HG02763 (cell line): Measurements from ENCODE around the gene ACER3.
"Not testable (repeated sequence)": the region's sequence is repeated elsewhere in the genome, so short reads cannot be mapped to it uniquely, and the experiment has no call there.

Source experiments
- ATAC-seq: cut with Tn5 transposase; IDR thresholded peaks from one replicate; pipeline ENCODE4 v1.9.1; 2021; ENCODE audit warnings: mild to moderate bottlenecking, moderate library complexity; ENCODE audit not compliant: unreplicated experiment

Gene ACER3

DNA sequence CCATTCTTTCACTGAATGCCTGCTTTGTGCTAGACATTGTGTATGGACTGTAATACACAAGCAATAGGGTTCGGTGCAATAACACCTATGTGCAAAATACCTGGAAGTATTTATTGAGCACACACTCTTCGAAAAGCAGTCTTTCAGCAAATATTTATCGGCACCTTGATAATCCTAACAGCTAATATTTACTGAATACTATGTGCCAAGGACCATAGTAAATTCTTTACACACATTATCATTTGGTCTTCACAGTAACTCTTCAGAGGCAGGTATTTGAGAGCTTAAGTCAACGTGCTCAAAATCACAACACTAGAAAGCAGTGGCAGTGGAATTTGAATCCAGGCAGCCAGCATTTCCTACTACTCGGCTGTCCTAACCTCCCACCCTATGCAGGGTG is 175.7 kb downstream of the ACER3 start:
- ATAC-seq, result no peak

GRCh38 chr11:77037057-77037456 is 176.3 kb downstream of the ACER3 start:
- no peak for ATAC-seq

DNA sequence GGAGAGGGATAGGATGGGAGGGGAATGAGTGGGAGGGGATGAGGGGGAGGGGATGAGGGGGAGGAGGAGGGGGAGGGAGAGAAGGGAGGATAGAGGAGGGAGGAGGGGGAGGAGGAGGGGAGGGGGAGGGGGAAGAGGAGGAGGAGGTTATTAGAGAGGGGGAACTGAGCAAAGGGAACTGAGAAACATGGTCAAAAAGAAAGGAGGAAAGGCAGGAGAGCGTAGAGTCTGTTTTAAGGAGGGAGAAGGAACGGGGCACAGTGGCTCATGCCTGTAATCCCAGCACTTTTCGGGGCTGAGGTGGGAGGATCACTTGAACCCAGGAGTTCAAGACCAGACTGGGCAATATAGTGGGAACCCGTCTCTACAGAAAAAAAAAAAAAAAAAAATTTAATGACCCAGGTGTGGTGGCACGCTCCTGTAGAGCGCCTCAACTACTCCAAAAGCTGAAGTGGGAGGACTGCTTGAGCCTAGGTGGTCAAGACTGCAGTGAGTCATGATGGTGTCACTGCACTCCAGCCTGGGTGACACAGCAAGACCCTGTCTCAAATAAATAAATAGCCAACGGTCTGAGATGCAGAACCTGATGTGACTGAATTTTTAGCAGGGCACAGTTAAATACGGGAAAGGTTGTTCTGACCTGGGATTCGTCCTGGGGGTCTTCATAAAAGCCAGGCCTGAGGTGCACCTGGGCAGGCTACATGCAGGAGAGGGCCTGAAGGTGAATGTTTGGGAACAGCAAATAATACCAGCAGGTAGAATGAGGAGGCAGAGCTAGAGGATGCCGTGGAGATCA is 177.5 kb downstream of the ACER3 start:
- no peak for ATAC-seq

DNA sequence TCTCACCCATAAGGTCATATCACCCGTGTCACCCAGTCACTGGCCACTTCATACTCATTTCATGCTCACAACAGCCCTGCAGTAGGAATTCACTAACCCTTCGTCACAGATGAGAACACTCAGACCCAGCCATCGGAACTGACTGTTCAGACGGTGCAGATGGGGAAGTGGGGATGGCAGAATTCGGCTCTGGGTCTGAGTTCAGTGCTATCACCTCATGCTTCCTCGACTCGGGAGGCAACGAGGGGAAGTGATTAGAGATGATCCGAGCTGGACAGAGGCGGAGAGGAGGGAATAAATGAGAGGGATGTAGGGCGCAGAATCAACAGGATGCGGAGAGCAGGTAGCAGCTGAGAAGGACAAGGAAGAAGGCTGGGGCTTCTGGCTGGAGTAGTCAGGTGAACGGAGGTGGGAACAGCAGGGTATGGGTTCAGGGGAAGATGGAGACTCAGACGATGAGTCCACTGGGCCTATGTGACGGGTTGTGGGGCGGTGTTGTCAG is 178.2 kb downstream of the ACER3 start:
- ATAC-seq, result no peak

DNA sequence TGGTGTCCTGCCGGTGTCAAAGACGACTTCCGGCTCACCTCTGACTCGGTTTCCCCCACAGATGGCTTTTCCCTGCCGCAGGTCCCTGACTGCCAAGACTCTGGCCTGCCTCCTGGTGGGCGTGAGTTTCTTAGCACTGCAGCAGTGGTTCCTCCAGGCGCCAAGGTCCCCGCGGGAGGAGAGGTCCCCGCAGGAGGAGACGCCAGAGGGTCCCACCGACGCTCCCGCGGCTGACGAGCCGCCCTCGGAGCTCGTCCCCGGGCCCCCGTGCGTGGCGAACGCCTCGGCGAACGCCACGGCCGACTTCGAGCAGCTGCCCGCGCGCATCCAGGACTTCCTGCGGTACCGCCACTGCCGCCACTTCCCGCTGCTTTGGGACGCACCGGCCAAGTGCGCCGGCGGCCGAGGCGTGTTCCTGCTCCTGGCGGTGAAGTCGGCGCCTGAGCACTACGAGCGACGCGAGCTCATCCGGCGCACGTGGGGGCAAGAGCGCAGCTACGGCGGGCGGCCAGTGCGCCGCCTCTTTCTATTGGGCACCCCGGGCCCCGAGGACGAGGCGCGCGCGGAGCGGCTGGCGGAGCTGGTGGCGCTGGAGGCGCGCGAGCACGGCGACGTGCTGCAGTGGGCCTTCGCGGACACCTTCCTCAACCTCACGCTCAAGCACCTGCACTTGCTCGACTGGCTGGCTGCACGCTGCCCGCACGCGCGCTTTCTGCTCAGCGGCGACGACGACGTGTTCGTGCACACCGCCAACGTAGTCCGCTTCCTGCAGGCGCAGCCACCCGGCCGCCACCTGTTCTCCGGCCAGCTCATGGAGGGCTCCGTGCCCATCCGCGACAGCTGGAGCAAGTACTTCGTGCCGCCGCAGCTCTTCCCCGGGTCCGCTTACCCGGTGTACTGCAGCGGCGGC is 179.0 kb downstream of the ACER3 start:
- ATAC-seq, result no peak

DNA sequence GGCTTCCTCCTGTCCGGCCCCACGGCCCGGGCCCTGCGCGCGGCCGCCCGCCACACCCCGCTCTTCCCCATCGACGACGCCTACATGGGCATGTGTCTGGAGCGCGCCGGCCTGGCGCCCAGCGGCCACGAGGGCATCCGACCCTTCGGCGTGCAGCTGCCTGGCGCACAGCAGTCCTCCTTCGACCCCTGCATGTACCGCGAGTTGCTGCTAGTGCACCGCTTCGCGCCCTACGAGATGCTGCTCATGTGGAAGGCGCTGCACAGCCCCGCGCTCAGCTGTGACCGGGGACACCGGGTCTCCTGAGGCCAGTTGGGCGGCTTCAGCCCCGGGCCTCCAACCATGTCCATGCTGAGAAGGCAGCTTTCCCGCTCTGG is 179.7 kb downstream of the ACER3 start:
- ATAC-seq, result no peak

DNA sequence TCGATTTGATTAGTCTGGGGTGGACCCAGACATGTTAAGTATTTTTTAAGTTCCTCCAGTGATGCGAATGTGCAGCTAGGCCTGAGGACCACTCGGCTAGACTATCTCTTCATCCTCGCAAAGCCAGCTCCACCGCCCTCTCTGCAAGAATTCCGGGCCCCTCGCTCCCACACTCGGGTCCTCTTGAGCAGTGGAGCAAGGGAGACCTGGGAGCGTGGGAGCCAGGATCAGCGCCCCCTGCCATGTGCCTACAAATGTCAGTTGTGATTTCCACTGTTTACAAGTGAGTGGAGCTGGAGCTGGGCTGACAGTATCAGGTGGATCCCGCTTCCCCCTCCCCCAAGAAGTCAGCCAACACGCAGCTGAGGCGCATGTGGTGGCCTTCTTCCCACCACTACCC is 180.2 kb downstream of the ACER3 start:
- ATAC-seq, result no peak

GRCh38 chr11:77042111-77042726 is 181.5 kb downstream of the ACER3 start:
- ATAC-seq, result no peak

GRCh38 chr11:77044356-77044755 is 183.6 kb downstream of the ACER3 start:
- no peak for ATAC-seq

DNA sequence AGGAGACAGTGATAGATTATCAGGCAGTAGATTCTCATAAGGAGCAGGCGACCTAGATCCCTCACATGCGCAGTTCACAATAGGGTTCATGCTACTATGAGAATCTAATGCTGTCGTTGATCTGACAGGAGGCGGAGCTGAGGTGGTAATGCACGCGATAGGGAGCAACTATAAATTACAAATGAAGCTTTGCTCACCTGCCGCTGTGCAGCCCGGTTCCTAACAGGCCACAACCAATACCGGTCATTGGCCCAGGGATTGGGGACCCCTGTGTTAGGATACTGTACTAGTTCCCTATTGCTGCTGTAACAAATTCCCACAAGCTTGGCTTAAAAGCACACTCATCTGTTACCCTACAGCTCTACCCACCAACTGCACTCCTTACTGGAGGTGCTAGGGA is 184.2 kb downstream of the ACER3 start:
- no peak for ATAC-seq

GRCh38 chr11:77046060-77046501 is 185.4 kb downstream of the ACER3 start:
- ATAC-seq, result no peak

- peak; percentile 70 for ATAC-seq
These were observed 186.5 kb downstream of the ACER3 start for GRCh38 chr11:77047007-77047927.

- ATAC-seq, result not testable (repeated sequence)
These were observed 187.3 kb downstream of the ACER3 start for GRCh38 chr11:77047928-77048446.

GRCh38 chr11:77049026-77049425 is 188.3 kb downstream of the ACER3 start:
- no peak for ATAC-seq

- ATAC-seq, result no peak
These were observed 190.8 kb downstream of the ACER3 start for GRCh38 chr11:77051511-77051910.

GRCh38 chr11:77052518-77052917 is 191.8 kb downstream of the ACER3 start:
- ATAC-seq, result no peak

DNA sequence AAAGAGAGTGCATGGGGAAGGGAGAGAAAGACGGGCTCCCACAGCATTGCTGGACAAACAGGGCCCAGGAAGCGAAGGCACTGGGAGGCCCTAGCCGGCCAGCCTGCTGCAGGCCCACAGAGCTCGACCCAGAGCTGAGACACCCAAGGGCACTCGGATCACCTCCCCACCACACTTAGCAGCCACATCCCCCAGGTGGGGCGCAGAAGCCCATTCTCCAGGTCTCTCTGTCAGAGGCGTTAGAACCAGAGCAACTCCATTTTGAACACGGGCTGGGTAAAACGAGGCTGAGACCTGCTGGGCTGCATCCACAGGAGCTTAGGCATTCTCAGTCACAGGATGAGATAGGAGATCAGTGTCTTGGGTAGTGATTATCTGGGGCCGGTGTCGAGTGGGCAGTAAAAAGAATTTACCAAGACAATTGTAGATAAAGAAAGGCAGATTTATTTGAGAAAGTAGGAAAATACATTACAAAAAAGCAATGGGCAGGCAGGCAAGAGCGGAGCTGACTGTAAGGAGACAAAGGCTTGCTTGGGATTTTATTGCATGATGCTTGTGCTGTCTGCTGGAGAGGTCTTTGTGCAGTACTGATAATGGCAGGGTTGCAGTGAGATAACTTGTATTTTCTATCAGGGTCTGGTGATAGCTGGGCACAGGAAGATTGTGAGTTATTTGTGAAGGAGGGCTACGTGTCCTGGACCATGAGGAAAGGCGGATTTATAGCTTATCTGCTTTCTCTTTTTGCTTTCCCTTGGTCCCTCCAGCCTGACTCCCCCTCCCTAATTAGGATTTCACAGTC is 192.7 kb downstream of the ACER3 start:
- ATAC-seq, result no peak

DNA sequence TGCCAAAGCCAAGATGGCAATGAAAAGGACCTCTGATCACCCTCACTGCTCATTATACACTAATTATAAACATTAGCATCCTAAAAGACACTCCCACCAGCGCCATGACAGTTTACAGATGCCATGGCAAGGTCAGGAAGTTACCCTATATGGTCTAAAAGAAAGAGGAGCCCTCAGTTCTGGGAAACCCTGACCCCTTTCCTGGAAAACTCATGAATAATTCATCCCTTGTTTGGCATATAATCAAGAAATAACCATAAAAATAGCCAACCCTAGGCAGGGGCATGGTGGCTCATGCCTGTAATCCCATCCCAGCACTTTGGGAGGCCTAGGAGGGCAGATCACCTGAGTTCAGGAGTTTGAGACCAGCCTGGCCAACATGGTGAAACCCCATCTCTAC is 193.4 kb downstream of the ACER3 start:
- no peak for ATAC-seq

- ATAC-seq, result no peak
These were observed 194.4 kb downstream of the ACER3 start for GRCh38 chr11:77055101-77055561.
